Posterior vena cava (tissue), 2 donors: ENCODE data around the gene SCAMP5. TPM values are rescaled to one million over a fixed set of nuclear protein-coding genes. Genes with fewer than 3 reads are reported as not detected.
A peak's percentile ranks its signal among the peaks of the same experiment; 100 is the strongest.

Experiments
- DNase-seq: peaks from one replicate; pipeline ENCODE4 v3.0.0-alpha.2; 2020; ENCODE audit warnings: low spot score
- intact Hi-C, 2 donors: fragments of 100-400 bp; cut with DNase I; formaldehyde crosslinking; loops; one replicate each; pipeline versions ENCODE4 v1.14.1 to v1.14.2; 2022 to 2023
- total RNA-seq, 2 donors: library from RNA; stranded (reverse); fragmentation: NEBNext Ultra II Directional; extraction: Animal tissue kit (Norgen Biotek cat#: 25700); gene quantifications; one replicate each; pipeline ENCODE4 v1.2.1, GENCODE V29; 2021
- donor health status: DM: yes; HTN: yes; CAD: no.
- donor health status: DM: yes; HTN: yes; CAD: no.

The SCAMP5 gene
- total RNA-seq, 2 donors from 2014 or later: 2.4 to 2.9 TPM

GRCh38 chr15:75008221-75008625, 12.9 kb downstream of the SCAMP5 start:
- intact Hi-C loops: no loop called here

GRCh38 chr15:75008629-75009326, 13.4 kb downstream of the SCAMP5 start:
- DNase-seq: no peak
- intact Hi-C loops: no loop called here

More at GRCh38 chr15:75008221-75008625, 12.9 kb downstream of the SCAMP5 start:
- DNase-seq: no peak

- DNase-seq: no peak
- intact Hi-C loops: no loop called here
Observed at GRCh38 chr15:75016431-75016830, 21.1 kb downstream of the SCAMP5 start.

- intact Hi-C loops: no loop called here
Observed at GRCh38 chr15:75019916-75020315, 24.6 kb downstream of the SCAMP5 start.

GRCh38 chr15:75021341-75021740, 26.0 kb downstream of the SCAMP5 start:
- DNase-seq: no peak
- intact Hi-C loops: no loop called here

More at GRCh38 chr15:75019916-75020315, 24.6 kb downstream of the SCAMP5 start:
- DNase-seq: no peak

- DNase-seq: no peak
- intact Hi-C loops: no loop called here
Observed at GRCh38 chr15:75022783-75023180, 27.4 kb downstream of the SCAMP5 start.

GRCh38 chr15:75023181-75023871, 28.0 kb downstream of the SCAMP5 start, which contains the start of gene PPCDC:
TSS of gene PPCDC (plus strand) at chr15:75023590. CDS start at chr15:75028319, 4,729 bp downstream.
- intact Hi-C loops: no loop called here
- peak; percentile 99 for DNase-seq

GRCh38 chr15:75023872-75024636, 28.7 kb downstream of the SCAMP5 start:
- intact Hi-C loops: no loop called here
- no peak for DNase-seq

- DNase-seq: no peak
- intact Hi-C loops: loop anchor here in 1 of 2 donors (5.0 kb wide), 1 partner anchor 182 kb away; no protein-coding TSS in a partner anchor
Observed at GRCh38 chr15:75025107-75025506, 29.7 kb downstream of the SCAMP5 start.

- no peak for DNase-seq
- intact Hi-C loops: loop anchor here in 1 of 2 donors (5.0 kb wide), 1 partner anchor 182 kb away; no protein-coding TSS in a partner anchor
Observed at GRCh38 chr15:75025548-75026260, 30.3 kb downstream of the SCAMP5 start.

- intact Hi-C loops: loop anchor here in 1 of 2 donors (5.0 kb wide), 1 partner anchor 180 kb away; no protein-coding TSS in a partner anchor
- DNase-seq: no peak
Observed at GRCh38 chr15:75027551-75027950, 32.2 kb downstream of the SCAMP5 start.

GRCh38 chr15:75028991-75029377, 33.6 kb downstream of the SCAMP5 start:
- intact Hi-C loops: loop anchor here (2.0 to 5.0 kb wide), 2 partner anchors 176 to 178 kb away; no protein-coding TSS in a partner anchor

GRCh38 chr15:75029378-75030022, 34.1 kb downstream of the SCAMP5 start:
- intact Hi-C loops: loop anchor here (2.0 to 5.0 kb wide), 3 partner anchors 175 to 273 kb away; no protein-coding TSS in a partner anchor
- DNase-seq: peak; percentile 98

More at GRCh38 chr15:75028991-75029377, 33.6 kb downstream of the SCAMP5 start:
- no peak for DNase-seq

GRCh38 chr15:75030023-75030413, 34.7 kb downstream of the SCAMP5 start:
- intact Hi-C loops: loop anchor here in 1 of 2 donors (5.0 kb wide), 1 partner anchor 272 kb away; no protein-coding TSS in a partner anchor
- DNase-seq: peak; percentile 85

GRCh38 chr15:75030424-75030823, 35.1 kb downstream of the SCAMP5 start:
- DNase-seq: no peak
- intact Hi-C loops: loop anchor here in 1 of 2 donors (5.0 kb wide), 1 partner anchor 272 kb away; no protein-coding TSS in a partner anchor

GRCh38 chr15:75031848-75032247, 36.5 kb downstream of the SCAMP5 start:
- intact Hi-C loops: loop anchor here in 1 of 2 donors (5.0 kb wide), 1 partner anchor 270 kb away; no protein-coding TSS in a partner anchor
- no peak for DNase-seq

GRCh38 chr15:75032395-75032794, 37.0 kb downstream of the SCAMP5 start:
- intact Hi-C loops: loop anchor here in 1 of 2 donors (5.0 kb wide), 1 partner anchor 270 kb away; no protein-coding TSS in a partner anchor

GRCh38 chr15:75033809-75034208, 38.4 kb downstream of the SCAMP5 start:
- no peak for DNase-seq
- intact Hi-C loops: loop anchor here in 1 of 2 donors (5.0 kb wide), 1 partner anchor 268 kb away; no protein-coding TSS in a partner anchor

More at GRCh38 chr15:75032395-75032794, 37.0 kb downstream of the SCAMP5 start:
- no peak for DNase-seq
